ENCODE data around the gene TMEM87A. TPM values are rescaled to one million over a fixed set of nuclear protein-coding genes. Genes with fewer than 3 reads are reported as not detected.

The TMEM87A gene
- total RNA-seq, 4 donors from 2014 or later: 51.1 to 58.6 (median 55.7) TPM

- Histone ChIP-seq H3K27ac (no peak overlapping the region), H3K9me3 (no peaks in the 10 kb centered on the region), H3K27me3 (no peaks in the 10 kb centered on the region), H3K36me3 (peaks cover 0 to 79% (median 0%) of the 10 kb centered on the region in 3 donors), H3K4me1 (no peaks in the 10 kb centered on the region), H3K4me3 (no peak overlapping the region)
- TF ChIP-seq EP300 (IDR thresholded peaks at IDR 0.05) (no peak), POLR2A (IDR thresholded peaks at IDR 0.05) (no peak), CTCF (IDR thresholded peaks at IDR 0.05) (no peak)
- no peak for DNase-seq (ENCODE audit: low spot score in 2 of 2)
Measured at GRCh38 chr15:42282344-42282743, 9.1 kb upstream of the TMEM87A start.

- Histone ChIP-seq H3K9me3 (no peaks in the 10 kb centered on the region), H3K27ac (no peak overlapping the region), H3K4me3 (no peak overlapping the region), H3K36me3 (peaks cover 0 to 61% (median 0%) of the 10 kb centered on the region in 3 donors), H3K27me3 (no peaks in the 10 kb centered on the region), H3K4me1 (peaks cover 0 to 27% (median 16%) of the 10 kb centered on the region in 4 donors)
- DNase-seq (ENCODE audit: low spot score in 2 of 2): no peak
- 59 to 71% methylated on average over 3 of the region's 3 CpGs for WGBS, 2 donors
- TF ChIP-seq CTCF (IDR thresholded peaks at IDR 0.05): no peak
- no peak for TF ChIP-seq EP300 (IDR thresholded peaks at IDR 0.05)
- no peak for TF ChIP-seq POLR2A (IDR thresholded peaks at IDR 0.05)
Measured at GRCh38 chr15:42279234-42279723, 6.0 kb upstream of the TMEM87A start.

GRCh38 chr15:42276762-42277161, 3.5 kb upstream of the TMEM87A start:
- H3K4me1 ChIP-seq: peaks cover 0 to 35% (median 20%) of the 10 kb centered on the region in 4 donors
- H3K4me3 ChIP-seq: no peak overlapping the region
- H3K36me3 ChIP-seq: peaks cover 0 to 36% (median 0%) of the 10 kb centered on the region in 3 donors
- 95 to 96% methylated on average over 2 of the region's 2 CpGs for WGBS, 2 donors
- H3K27ac ChIP-seq: peak overlapping the region in 2 of 4 donors; percentile 93 to 99
- no peak for DNase-seq (ENCODE audit: low spot score in 2 of 2)
- no peaks in the 10 kb centered on the region for H3K9me3 ChIP-seq
- TF ChIP-seq POLR2A (IDR thresholded peaks at IDR 0.05) (no peak), CTCF (IDR thresholded peaks at IDR 0.05) (no peak)
- H3K27me3 ChIP-seq: no peaks in the 10 kb centered on the region

GRCh38 chr15:42275780-42276391, 2.7 kb upstream of the TMEM87A start:
- TF ChIP-seq CTCF (IDR thresholded peaks at IDR 0.05) (no peak), POLR2A (IDR thresholded peaks at IDR 0.05) (no peak), EP300 (IDR thresholded peaks at IDR 0.05) (no peak)

GRCh38 chr15:42274702-42274989, 1.4 kb upstream of the TMEM87A start:
- no peak for TF ChIP-seq POLR2A (IDR thresholded peaks at IDR 0.05)
- TF ChIP-seq CTCF (IDR thresholded peaks at IDR 0.05): no peak
- no peak for TF ChIP-seq EP300 (IDR thresholded peaks at IDR 0.05)
- no peak for DNase-seq (ENCODE audit: low spot score in 2 of 2)
- Histone ChIP-seq H3K4me3 (peak overlapping the region; percentile 49 to 85 (median 74)), H3K36me3 (peaks cover 0 to 14% (median 0%) of the 10 kb centered on the region in 3 donors), H3K27ac (peak overlapping the region; percentile 89 to 99 (median 94)), H3K27me3 (no peaks in the 10 kb centered on the region), H3K9me3 (no peaks in the 10 kb centered on the region), H3K4me1 (peaks cover 0 to 53% (median 29%) of the 10 kb centered on the region in 4 donors)
- 52 to 60% methylated on average over 6 of the region's 6 CpGs for WGBS, 2 donors

More at GRCh38 chr15:42275780-42276391, 2.7 kb upstream of the TMEM87A start:
- Histone ChIP-seq H3K4me3 (peak overlapping the region in 2 of 4 donors; percentile 73 to 76), H3K27ac (peak overlapping the region; percentile 89 to 99 (median 94)), H3K9me3 (no peaks in the 10 kb centered on the region), H3K27me3 (no peaks in the 10 kb centered on the region), H3K4me1 (peaks cover 0 to 44% (median 24%) of the 10 kb centered on the region in 4 donors), H3K36me3 (peaks cover 0 to 27% (median 0%) of the 10 kb centered on the region in 3 donors)
- 22 to 36% methylated on average over 4 of the region's 4 CpGs for WGBS, 2 donors
- no peak for DNase-seq (ENCODE audit: low spot score in 2 of 2)
